MCF 10A (cell line): Measurements from ENCODE around the gene LIMS2. TPM values are rescaled to one million over a fixed set of nuclear protein-coding genes. Genes with fewer than 3 reads are reported as not detected.

Experiments
- BruUV-seq: library from RNA; stranded (reverse); fragments of 400-500 nt; replicated peaks from 2 replicates; lab custom pipeline; 2021; lab: Mats Ljungman, UMichigan
- CTCF ChIA-PET: fragments of 300-600 bp; sonication (Branson Sonifier 250); formaldehyde crosslinking; extraction: SDS; loops from one replicate; lab custom pipeline; 2021; ENCODE audit warnings: antibody characterized with exemption, inconsistent platforms; lab: Yijun Ruan, JAX
- POLR2A ChIA-PET: fragments of 300-600, 350-650 bp; sonication (Branson Sonifier 250); formaldehyde crosslinking; extraction: SDS; loops from one replicate; lab custom pipeline; 2020; ENCODE audit warnings: antibody characterized with exemption, inconsistent platforms; lab: Yijun Ruan, JAX
- DNase-seq: peaks from one replicate; pipeline ENCODE4 v3.0.0-alpha.2; 2018; ENCODE audit not compliant: unreplicated experiment
- H3K27ac Mint-ChIP-seq: one replicate; pipeline ENCODE4 v1.8.0; 2022; ENCODE audit warnings: mild to moderate bottlenecking, low read depth, mixed read lengths; ENCODE audit not compliant: unreplicated experiment
- H3K27me3 Mint-ChIP-seq: one replicate; pipeline ENCODE4 v1.8.0; 2022; ENCODE audit warnings: mixed read lengths; ENCODE audit not compliant: insufficient read depth, unreplicated experiment
- H3K36me3 Mint-ChIP-seq: one replicate; pipeline ENCODE4 v1.8.0; 2022; ENCODE audit warnings: mild to moderate bottlenecking, moderate library complexity, mixed read lengths; ENCODE audit not compliant: insufficient read depth, unreplicated experiment
- H3K4me1 Mint-ChIP-seq: one replicate; pipeline ENCODE4 v1.8.0; 2022; ENCODE audit warnings: mixed read lengths; ENCODE audit not compliant: insufficient read depth, unreplicated experiment
- H3K4me3 Mint-ChIP-seq: one replicate; pipeline ENCODE4 v1.8.0; 2022; ENCODE audit warnings: mild to moderate bottlenecking, moderate library complexity, mixed read lengths; ENCODE audit not compliant: unreplicated experiment
- H3K9me3 Mint-ChIP-seq: one replicate; pipeline ENCODE4 v1.8.0; 2022; ENCODE audit warnings: mixed read lengths; ENCODE audit not compliant: unreplicated experiment
- CTCF ChIP-seq: fragments of 200-600 bp; IDR thresholded peaks from one replicate; pipeline ENCODE4 v1.8.0; 2022; ENCODE audit warnings: antibody characterized with exemption, mild to moderate bottlenecking; ENCODE audit not compliant: unreplicated experiment
- intact Hi-C: fragments of 100-400 bp; cut with micrococcal nuclease; formaldehyde crosslinking; loops from 2 replicates; pipeline ENCODE4 v1.14.1; 2022
- total RNA-seq: library from RNA; stranded (reverse); gene quantifications from 2 replicates; pipeline ENCODE4 v1.2.3, GENCODE V29; 2022

Gene LIMS2
- total RNA-seq, 1 experiment from 2014 or later: not detected

GRCh38 chr2:127701651-127702394 lies 26.5 kb upstream of the LIMS2 start:
- POLR2A ChIA-PET: interaction anchor here (0.6 to 2.0 kb wide), 19 partner anchors 9 to 316 kb away, joined by 3 to 11 read pairs (median 3); partner anchors contain the start of genes IWS1, POLR2D and WDR33
- no peak for TF ChIP-seq CTCF
- DNase-seq: peak; percentile 61
- H3K4me1 Mint-ChIP-seq: peaks cover 19% of the 10 kb centered on the region
- H3K4me3 Mint-ChIP-seq: peak overlapping the region; percentile 84
- BruUV-seq: no TSS peak
- no peaks in the 10 kb centered on the region for H3K27me3 Mint-ChIP-seq
- peak overlapping the region; percentile 94 for H3K27ac Mint-ChIP-seq
- intact Hi-C loops: loop anchor here (1.0 to 5.0 kb wide), 2 partner anchors 69 to 110 kb away; partner anchors contain the start of gene WDR33
- no peaks in the 10 kb centered on the region for H3K9me3 Mint-ChIP-seq
- CTCF ChIA-PET: interaction anchor here (0.7 kb wide), 1 partner anchor 186 kb away, joined by 3 read pairs; no protein-coding TSS in a partner anchor
- H3K36me3 Mint-ChIP-seq: peaks cover 23% of the 10 kb centered on the region

- CTCF ChIA-PET: interaction anchor here (0.7 kb wide), 1 partner anchor 185 kb away, joined by 3 read pairs; no protein-coding TSS in a partner anchor
- no peak for TF ChIP-seq CTCF
- Mint-ChIP-seq H3K9me3 (no peaks in the 10 kb centered on the region), H3K27ac (peak within 1 kb of the TSS; percentile 94), H3K27me3 (no peaks in the 10 kb centered on the region), H3K36me3 (peaks cover 23% of the 10 kb centered on the region), H3K4me3 (peak within 1 kb of the TSS; percentile 84), H3K4me1 (peaks cover 19% of the 10 kb centered on the region)
- DNase-seq: peak; percentile 86
- intact Hi-C loops: loop anchor here (1.0 to 5.0 kb wide), 2 partner anchors 70 to 111 kb away; partner anchors contain the start of gene WDR33
- BruUV-seq: no TSS peak
- POLR2A ChIA-PET: interaction anchor here (0.6 to 2.0 kb wide), 11 partner anchors 9 to 293 kb away, joined by 3 to 11 read pairs (median 4); partner anchors contain the start of genes IWS1, POLR2D and WDR33
These were observed 25.9 kb upstream of the LIMS2 start, which contains the start of gene SFT2D3 for GRCh38 chr2:127701193-127701650. TSS of gene SFT2D3 (plus strand) at chr2:127701497. CDS start at chr2:127701529, 32 bp downstream.

- H3K4me1 Mint-ChIP-seq: peaks cover 19% of the 10 kb centered on the region
- intact Hi-C loops: loop anchor here (1.0 to 5.0 kb wide), 2 partner anchors 71 to 112 kb away; partner anchors contain the start of gene WDR33
- no peak for TF ChIP-seq CTCF
- ChIA-PET POLR2A (interaction anchor here (0.6 to 2.0 kb wide), 8 partner anchors 9 to 293 kb away, joined by 3 to 10 read pairs (median 4); partner anchors contain the start of genes IWS1 and POLR2D), CTCF (interaction anchor here (0.6 to 0.7 kb wide), 2 partner anchors 37 to 184 kb away, joined by 3 read pairs; no protein-coding TSS in a partner anchor)
- H3K27me3 Mint-ChIP-seq: no peaks in the 10 kb centered on the region
- peak overlapping the region; percentile 94 for H3K27ac Mint-ChIP-seq
- DNase-seq: peak; percentile 56
- peak overlapping the region; percentile 84 for H3K4me3 Mint-ChIP-seq
- peaks cover 17% of the 10 kb centered on the region for H3K36me3 Mint-ChIP-seq
- BruUV-seq: TSS peak; percentile 54
- no peaks in the 10 kb centered on the region for H3K9me3 Mint-ChIP-seq
These were observed 25.3 kb upstream of the LIMS2 start for GRCh38 chr2:127700527-127701192.
